Stimulated activated CD8-positive, alpha-beta memory T cell treated with anti-CD3 and anti-CD28 coated beads, Interleukin-4, amount 100 ng/mL, for 4 hours (primary cell): ENCODE measurements around the gene CASP8AP2.
"Not testable (repeated sequence)": the region's sequence is repeated elsewhere in the genome, so short reads cannot be mapped to it uniquely, and the experiment has no call there.

Experiments
- DNase-seq, 2 donors: peaks; one replicate each; pipeline ENCODE4 v3.0.0-alpha.2; 2020; ENCODE audit warnings: low read depth in 2 of 2, low spot score in 1 of 2

The CASP8AP2 gene

DNA sequence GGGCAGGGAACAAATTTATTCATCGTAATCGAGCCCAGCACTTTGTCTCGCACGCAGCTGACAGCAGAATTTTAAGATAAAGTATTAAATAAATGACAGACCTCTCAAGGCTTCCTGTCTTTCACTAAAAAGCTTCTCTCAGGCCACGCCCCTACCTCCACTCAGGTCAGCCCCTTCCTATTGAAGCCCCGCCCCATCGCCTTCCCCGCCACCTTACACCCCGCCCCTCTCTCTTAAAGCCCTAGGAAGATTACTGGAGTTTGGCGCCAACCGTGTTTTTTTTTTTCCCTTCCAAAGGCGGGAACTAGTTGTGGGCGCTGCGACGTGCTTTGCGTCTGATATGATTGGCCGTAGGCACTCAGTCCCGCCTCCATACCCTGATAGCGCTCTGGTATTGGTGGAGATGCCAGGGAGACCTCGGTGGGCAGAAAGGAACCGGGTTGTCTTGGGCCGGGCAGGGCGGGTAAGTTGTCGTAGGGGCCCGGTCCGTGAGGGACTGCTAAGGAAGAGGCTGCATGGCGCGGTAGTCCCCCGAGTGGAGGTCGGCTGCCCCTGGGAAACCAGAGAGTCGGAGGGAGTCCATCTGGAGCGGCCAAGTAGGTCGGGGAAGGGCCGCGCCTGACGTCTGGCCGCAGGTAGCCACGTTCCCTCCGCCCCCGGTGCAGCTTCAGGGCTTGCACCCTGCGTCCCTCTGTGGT is at the start of gene CASP8AP2:
TSS of gene CASP8AP2 (plus strand) at position 409 of the 698 bp plus-strand sequence.
- DNase-seq: peak; percentile 87 to 91

- no peak for DNase-seq
These were observed 48.3 kb upstream of the CASP8AP2 start for GRCh38 chr6:89781070-89782034.

GRCh38 chr6:89782222-89782621 is 47.5 kb upstream of the CASP8AP2 start:
- no peak for DNase-seq

DNA sequence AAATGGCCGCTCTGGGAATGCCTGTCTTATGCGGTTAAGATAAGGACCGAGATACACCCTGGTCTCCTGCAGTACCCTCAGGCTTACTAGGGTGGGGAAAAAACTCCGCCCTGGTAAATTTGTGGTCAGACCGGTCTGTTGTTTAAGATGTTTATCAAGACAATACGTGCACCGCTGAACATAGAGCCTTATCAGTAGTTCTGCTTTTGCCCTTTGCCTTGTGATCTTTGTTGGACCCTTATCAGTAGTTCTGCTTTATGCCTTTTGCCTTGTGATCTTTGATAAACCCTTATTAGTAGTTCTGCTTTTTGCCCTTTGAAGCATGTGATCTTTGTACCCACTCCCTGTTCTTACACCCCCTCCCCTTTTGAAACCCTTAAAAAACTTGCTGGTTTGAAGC is 46.4 kb upstream of the CASP8AP2 start:
- DNase-seq: not testable (repeated sequence)

- DNase-seq: no peak
These were observed 44.8 kb upstream of the CASP8AP2 start for GRCh38 chr6:89784838-89785237.

DNA sequence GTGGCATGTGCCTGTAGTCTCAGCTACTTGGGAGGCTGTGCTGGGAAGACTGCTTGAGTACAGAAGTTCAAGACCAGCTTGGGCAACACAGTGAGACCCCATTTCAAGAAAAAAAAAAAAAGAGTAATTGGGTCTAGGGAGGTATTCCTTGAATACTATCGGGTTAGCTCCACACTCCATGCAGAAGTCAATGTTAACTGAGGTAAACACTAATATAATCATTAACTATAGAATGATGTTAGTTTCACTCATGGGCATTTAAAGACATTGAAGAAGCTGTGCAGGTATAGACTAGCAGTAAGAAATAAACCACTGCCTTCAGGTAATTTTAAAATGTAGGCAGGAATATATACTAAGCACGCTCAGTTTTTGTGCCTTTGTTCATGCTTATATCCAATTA is 42.7 kb upstream of the CASP8AP2 start:
- DNase-seq: no peak

- DNase-seq: no peak
These were observed 41.9 kb upstream of the CASP8AP2 start for GRCh38 chr6:89787660-89788328.

- no peak for DNase-seq
These were observed 39.7 kb upstream of the CASP8AP2 start for GRCh38 chr6:89789980-89790379.

GRCh38 chr6:89790403-89790802 is 39.3 kb upstream of the CASP8AP2 start:
- DNase-seq: no peak

- DNase-seq: no peak
These were observed 36.8 kb upstream of the CASP8AP2 start for GRCh38 chr6:89792881-89793280.

DNA sequence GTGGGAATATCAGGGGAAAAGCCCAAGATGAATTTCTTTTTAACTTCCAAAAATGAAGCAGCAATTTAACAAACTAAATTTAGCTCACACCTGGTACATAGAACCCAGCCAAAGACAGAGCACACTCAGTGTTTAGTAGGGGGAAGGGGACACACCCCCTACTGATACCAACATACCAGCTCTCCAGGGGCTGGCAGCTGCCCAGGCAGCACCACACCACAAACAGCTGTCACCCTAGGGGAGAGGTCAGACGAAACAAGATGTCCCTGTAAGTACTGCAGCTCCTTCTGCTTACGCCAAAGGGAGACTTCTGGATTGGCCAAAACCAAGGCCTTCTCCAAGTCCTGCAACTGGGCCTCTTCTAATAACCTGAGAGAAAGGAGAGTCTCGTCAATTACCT is 36.1 kb upstream of the CASP8AP2 start:
- DNase-seq: no peak

DNA sequence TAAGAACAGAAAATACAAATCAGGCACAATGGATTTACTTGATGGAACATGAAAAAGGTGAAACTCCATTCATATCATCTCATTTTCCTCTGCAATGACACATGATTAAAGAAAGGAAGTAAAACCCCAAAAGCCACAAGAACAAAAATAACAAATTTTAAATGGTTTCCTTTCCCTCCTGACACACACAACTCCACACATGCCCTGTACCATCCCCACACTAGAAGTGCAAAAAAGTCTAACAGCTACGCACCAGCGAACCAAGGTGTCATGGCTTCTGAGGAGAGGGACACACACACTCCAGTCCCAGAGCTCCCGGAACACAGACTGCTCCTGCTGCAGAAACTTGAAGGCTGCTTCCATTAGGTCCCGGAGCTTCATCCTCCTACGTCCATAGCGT is 35.4 kb upstream of the CASP8AP2 start:
- DNase-seq: no peak

GRCh38 chr6:89797317-89797716 is 32.4 kb upstream of the CASP8AP2 start:
- no peak for DNase-seq

DNA sequence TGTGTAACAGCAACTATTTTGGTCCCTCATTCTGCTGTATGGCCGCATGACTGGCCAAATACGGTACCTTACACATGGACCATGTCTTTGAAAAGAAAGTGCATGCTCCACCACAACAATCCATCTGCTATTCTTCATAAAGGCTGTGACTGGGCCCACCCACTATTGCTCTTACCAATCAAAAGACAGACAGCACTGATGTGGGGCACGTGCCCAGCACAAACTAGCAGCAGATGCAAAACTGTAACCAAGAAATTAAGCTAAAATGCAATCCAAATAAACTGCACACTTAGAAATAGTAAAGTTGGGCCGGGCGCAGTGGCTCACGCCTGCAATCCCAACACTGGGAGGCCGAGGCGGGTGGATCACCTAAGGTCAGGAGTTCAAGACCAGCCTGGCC is 30.6 kb upstream of the CASP8AP2 start:
- no peak for DNase-seq

GRCh38 chr6:89799756-89800155 is 29.9 kb upstream of the CASP8AP2 start:
- DNase-seq: no peak

DNA sequence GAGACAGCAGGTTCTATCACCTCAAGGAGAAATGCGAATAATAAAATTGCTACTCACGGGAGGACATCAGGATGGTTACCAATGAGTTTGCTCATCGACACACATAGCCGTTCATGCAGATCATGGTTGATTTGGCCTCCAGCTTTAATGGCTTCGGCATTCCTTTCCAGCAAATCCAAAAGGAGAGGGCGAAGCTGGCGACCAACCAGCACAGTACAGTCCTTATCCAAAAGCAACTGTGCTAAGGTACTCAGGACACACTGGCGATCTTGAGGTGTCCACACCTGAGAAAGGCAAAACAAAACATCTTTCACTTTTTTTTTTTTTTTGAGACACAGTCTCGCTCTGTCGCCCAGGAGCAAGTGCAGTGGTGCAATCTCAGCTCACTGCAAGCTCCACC is 26.4 kb upstream of the CASP8AP2 start:
- DNase-seq: no peak

DNA sequence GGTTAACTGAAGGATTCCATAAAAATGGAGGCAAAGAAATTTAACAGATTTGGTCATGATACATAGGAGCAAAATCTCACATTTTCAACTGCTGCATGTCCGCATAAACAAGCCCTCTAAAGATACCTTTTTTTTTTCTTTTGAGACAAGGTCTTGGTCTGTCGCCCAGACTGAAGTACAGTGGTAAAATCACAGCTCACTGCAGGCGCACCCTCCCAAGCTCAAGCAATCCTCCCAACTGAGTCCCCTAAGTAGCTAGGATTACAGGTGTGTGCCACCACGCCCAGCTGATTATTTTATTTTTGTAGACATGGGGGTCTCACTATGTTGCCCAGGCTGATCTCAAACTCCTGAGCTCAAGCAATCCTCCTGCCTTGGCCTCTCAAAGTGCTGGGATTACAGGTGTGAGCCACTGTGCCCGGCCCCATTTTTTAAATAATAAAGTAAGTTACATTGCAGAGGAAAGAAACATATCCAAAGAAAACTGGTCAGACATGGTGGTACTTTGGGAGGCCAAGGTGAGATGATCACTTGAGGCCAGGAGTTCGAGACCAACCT is 23.8 kb upstream of the CASP8AP2 start:
- DNase-seq: no peak

GRCh38 chr6:89807581-89807980 is 22.1 kb upstream of the CASP8AP2 start:
- DNase-seq: no peak

- not testable (repeated sequence) for DNase-seq
These were observed 16.3 kb upstream of the CASP8AP2 start for GRCh38 chr6:89813422-89813821.

DNA sequence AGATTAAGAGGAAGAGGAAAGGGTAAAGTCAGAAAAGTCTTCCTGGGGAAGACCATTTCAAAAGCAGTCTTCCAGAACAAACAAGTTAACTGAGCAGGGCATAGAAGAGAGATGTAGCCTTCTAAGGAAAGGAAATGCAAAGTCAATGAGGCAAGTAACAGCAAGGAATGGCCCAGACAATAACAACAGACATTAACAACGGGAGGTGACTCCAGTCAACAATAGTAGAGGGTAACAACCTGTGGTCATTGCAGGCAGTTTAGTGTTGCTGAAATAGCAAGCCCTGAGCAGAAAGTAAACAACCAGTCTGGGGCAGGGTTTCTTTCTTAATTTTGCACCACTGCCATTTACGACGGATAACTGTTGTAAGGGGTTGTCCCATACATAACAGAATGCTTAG is 12.2 kb upstream of the CASP8AP2 start:
- no peak for DNase-seq

- DNase-seq: no peak
These were observed 10.7 kb upstream of the CASP8AP2 start for GRCh38 chr6:89818977-89819335.
